Liver (tissue), 2 donors: ENCODE results near the gene BACH2.

Experiments used
- CTCF ChIP-seq: fragments of 150-350 bp; IDR thresholded peaks from 2 replicates; pipeline ENCODE4 v1.5.1; 2017; ENCODE audit warnings: improper control_type of control experiment, low read depth, low read length; ENCODE audit not compliant: missing input control
- MAX ChIP-seq: IDR thresholded peaks from 2 replicates; pipeline ENCODE4 v1.6.1; 2016; ENCODE audit warnings: antibody characterized with exemption
- donor health status: healthy.

- no peak for TF ChIP-seq CTCF
- no peak for TF ChIP-seq MAX
Observed at GRCh38 chr6:90148867-90149266, 147.8 kb downstream of the BACH2 start.
